PC-3 (cell line): Measurements from ENCODE around the gene PEX14. TPM values are rescaled to one million over a fixed set of nuclear protein-coding genes. Genes with fewer than 3 reads are reported as not detected.

Source experiments
- ATAC-seq: fragments of 200-7000 bp; cut with Tn5 transposase; 2 replicates; pipeline ENCODE4 v1.9.1; 2020; ENCODE audit warnings: mild to moderate bottlenecking, moderate library complexity
- BruUV-seq: library from RNA; stranded (reverse); fragments of 400-500 nt; replicated peaks from 2 replicates; lab custom pipeline; 2021; lab: Mats Ljungman, UMichigan
- CTCF ChIA-PET: fragments of 300-600 bp; sonication (Branson Sonifier 250); formaldehyde crosslinking; loops from one replicate; lab custom pipeline; 2022; ENCODE audit warnings: antibody characterized with exemption; lab: Charles Lee
- POLR2A ChIA-PET: fragments of 300-600 bp; sonication (Branson Sonifier 250); formaldehyde crosslinking; loops from one replicate; lab custom pipeline; 2022; ENCODE audit warnings: antibody characterized with exemption; ENCODE audit not compliant: unreplicated experiment; lab: Charles Lee
- DNase-seq: peaks from one replicate; pipeline ENCODE4 v3.0.0-alpha.2; 2015
- H2AFZ ChIP-seq: fragments of 300-600 bp; sonication (generic); 2 replicates; pipeline ENCODE4 v1.6.0; 2016; ENCODE audit warnings: antibody characterized with exemption, low read length
- H3F3A ChIP-seq: fragments of 300-600 bp; sonication (generic); one replicate; pipeline ENCODE4 v1.6.0; 2017; ENCODE audit warnings: antibody characterized with exemption, low read length, control low read depth, mild to moderate bottlenecking; ENCODE audit not compliant: unreplicated experiment
- H3K27ac ChIP-seq: fragments of 300-600 bp; sonication (generic); 2 replicates; pipeline ENCODE4 v1.5.1; 2016; ENCODE audit warnings: mild to moderate bottlenecking, low read length
- H3K27me3 ChIP-seq: fragments of 300-600 bp; sonication (generic); 2 replicates; pipeline ENCODE4 v1.6.1; 2016; ENCODE audit warnings: low read length, mixed read lengths
- H3K36me3 ChIP-seq: fragments of 300-600 bp; sonication (generic); 2 replicates; pipeline ENCODE4 v1.6.1; 2016; ENCODE audit warnings: low read depth, mixed run types, low read length, mixed read lengths
- H3K4me1 ChIP-seq: fragments of 300-600 bp; sonication (generic); 2 replicates; pipeline ENCODE4 v1.5.1; 2016; ENCODE audit warnings: low read length; ENCODE audit not compliant: insufficient read depth
- H3K4me2 ChIP-seq: fragments of 300-600 bp; sonication (generic); 2 replicates; pipeline ENCODE4 v1.6.0; 2016; ENCODE audit warnings: low read length
- H3K4me3 ChIP-seq: fragments of 300-600 bp; sonication (generic); 2 replicates; pipeline ENCODE4 v1.5.1; 2016; ENCODE audit warnings: mild to moderate bottlenecking, low read length, mixed read lengths
- H3K79me2 ChIP-seq: fragments of 300-600 bp; sonication (generic); 2 replicates; pipeline ENCODE4 v1.6.1; 2017; ENCODE audit warnings: low read length, mixed read lengths
- H3K9ac ChIP-seq: fragments of 300-600 bp; sonication (generic); 2 replicates; pipeline ENCODE4 v1.6.0; 2016; ENCODE audit warnings: mild to moderate bottlenecking, low read length
- H3K9me2 ChIP-seq: fragments of 300-600 bp; sonication (generic); replicated peaks from 2 replicates; pipeline ENCODE4 v1.6.1; 2016; ENCODE audit warnings: mixed run types, low read length, mixed read lengths
- H3K9me3 ChIP-seq: fragments of 300-600 bp; sonication (generic); 2 replicates; pipeline ENCODE4 v1.6.1; 2016; ENCODE audit warnings: low read length, mixed read lengths
- H4K20me1 ChIP-seq: fragments of 300-600 bp; sonication (generic); 2 replicates; pipeline ENCODE4 v1.6.1; 2016; ENCODE audit warnings: low read length, mixed read lengths
- CTCF ChIP-seq: fragments of 300-600 bp; sonication (generic); conservative IDR thresholded peaks from 2 replicates; pipeline ENCODE4 v1.5.1; 2017; ENCODE audit warnings: antibody characterized with exemption, low read depth, mild to moderate bottlenecking, low read length
- EZH2 ChIP-seq: fragments of 300-600 bp; sonication (generic); IDR thresholded peaks from one replicate; pipeline ENCODE4 v1.6.1; 2017; ENCODE audit warnings: antibody characterized with exemption, mild to moderate bottlenecking, low read length; ENCODE audit not compliant: unreplicated experiment
- EZH2phosphoT487 ChIP-seq: fragments of 300-600 bp; sonication (generic); IDR thresholded peaks from 2 replicates; pipeline ENCODE4 v1.6.1; 2018; ENCODE audit warnings: mild to moderate bottlenecking, antibody characterized with exemption, low read length, borderline replicate concordance
- intact Hi-C: fragments of 100-400 bp; cut with micrococcal nuclease; formaldehyde crosslinking; loops from 2 replicates; pipeline ENCODE4 v1.9.0; 2023
- total RNA-seq: library from RNA; depleted of rRNA; stranded (reverse); fragments of >200 nt; gene quantifications from 2 replicates; pipeline ENCODE4 v1.2.3, GENCODE V29; 2014

Gene PEX14
- total RNA-seq, 1 experiment from 2014 or later: 24.9 TPM

GRCh38 chr1:10534519-10534918, 59.8 kb downstream of the PEX14 start:
- ATAC-seq (no peak), DNase-seq (no peak)
- BruUV-seq: no TSS peak
- no peak for TF ChIP-seq EZH2
- Histone ChIP-seq H3K79me2 (peaks cover 38% of the 10 kb centered on the region), H4K20me1 (no peaks in the 10 kb centered on the region), H3K27ac (no peak overlapping the region), H3K9ac (no peak overlapping the region), H3K36me3 (peaks cover 5% of the 10 kb centered on the region; the same call in 1 of the 2 replicates), H3F3A (no peaks in the 10 kb centered on the region), H2AFZ (no peak overlapping the region), H3K27me3 (no peaks in the 10 kb centered on the region), H3K4me2 (no peak overlapping the region), H3K9me2 (no peaks in the 10 kb centered on the region), H3K9me3 (no peaks in the 10 kb centered on the region), H3K4me1 (peaks cover 11% of the 10 kb centered on the region), H3K4me3 (no peak overlapping the region)
- ChIA-PET POLR2A (no interaction called here), CTCF (no interaction called here)
- intact Hi-C loops: no loop called here

GRCh38 chr1:10536133-10536770, 61.5 kb downstream of the PEX14 start:
- Histone ChIP-seq H3K9me3 (no peaks in the 10 kb centered on the region), H3K4me1 (0 out of 2 replicates have a peak, but pooled peaks cover 5% of the 10 kb centered on the region), H3K36me3 (peaks cover 5% of the 10 kb centered on the region; the same call in 1 of the 2 replicates), H3K27me3 (no peaks in the 10 kb centered on the region), H4K20me1 (no peaks in the 10 kb centered on the region), H3K79me2 (peaks cover 28% of the 10 kb centered on the region), H3K4me2 (no peak overlapping the region), H3K4me3 (no peak overlapping the region), H3K27ac (no peak overlapping the region), H3K9me2 (no peaks in the 10 kb centered on the region), H3K9ac (no peak overlapping the region), H2AFZ (no peak overlapping the region), H3F3A (no peaks in the 10 kb centered on the region)
- ATAC-seq (no peak), DNase-seq (no peak)
- ChIA-PET CTCF (no interaction called here), POLR2A (no interaction called here)
- TF ChIP-seq EZH2phosphoT487 (no peak), EZH2 (no peak), CTCF (no peak)
- intact Hi-C loops: no loop called here
- BruUV-seq: no TSS peak

- H2AFZ ChIP-seq: no peak overlapping the region
- no peaks in the 10 kb centered on the region for H3K9me3 ChIP-seq
- no peak overlapping the region for H3K27ac ChIP-seq
- H3K4me3 ChIP-seq: no peak overlapping the region
- no peaks in the 10 kb centered on the region for H3K9me2 ChIP-seq
- H3K4me2 ChIP-seq: no peak overlapping the region
- no peak overlapping the region for H3K9ac ChIP-seq
- no peak for ATAC-seq
- no TSS peak for BruUV-seq
- POLR2A ChIA-PET: no interaction called here
- no peak for DNase-seq
- CTCF ChIA-PET: no interaction called here
- TF ChIP-seq EZH2: no peak
- no peak for TF ChIP-seq EZH2phosphoT487
- TF ChIP-seq CTCF: no peak
- H3K79me2 ChIP-seq: peaks cover 18% of the 10 kb centered on the region; the same call in 1 of the 2 replicates
- peaks cover 7% of the 10 kb centered on the region for H3K36me3 ChIP-seq
- no peaks in the 10 kb centered on the region for H4K20me1 ChIP-seq
- no peaks in the 10 kb centered on the region for H3F3A ChIP-seq
- no peaks in the 10 kb centered on the region for H3K27me3 ChIP-seq
- intact Hi-C loops: no loop called here
- H3K4me1 ChIP-seq: 0 out of 2 replicates have a peak, but pooled peaks cover 4% of the 10 kb centered on the region
Measured at GRCh38 chr1:10537082-10537766, 62.5 kb downstream of the PEX14 start.
